GM12892 (cell line): Measurements from ENCODE around the gene CNTNAP2.

Experiments
- POLR2A ChIP-seq: IDR thresholded peaks from 2 replicates; pipeline ENCODE4 v1.6.1; 2011; ENCODE audit warnings: low read depth, low read length, control low read depth
- POLR2AphosphoS5 ChIP-seq: IDR thresholded peaks from 2 replicates; pipeline ENCODE4 v1.6.1; 2011; ENCODE audit warnings: low read depth, low read length, control low read depth
- TAF1 ChIP-seq: IDR thresholded peaks from 2 replicates; pipeline ENCODE4 v1.6.1; 2011; ENCODE audit warnings: low read depth, mild to moderate bottlenecking, control low read depth, low read length, borderline replicate concordance

GRCh38 chr7:148148456-148148855 lies 2031.9 kb downstream of the CNTNAP2 start:
- TF ChIP-seq POLR2AphosphoS5 = no peak
- no peak for TF ChIP-seq POLR2A
- no peak for TF ChIP-seq TAF1
